ENCODE results near the gene HECTD2.

DNA sequence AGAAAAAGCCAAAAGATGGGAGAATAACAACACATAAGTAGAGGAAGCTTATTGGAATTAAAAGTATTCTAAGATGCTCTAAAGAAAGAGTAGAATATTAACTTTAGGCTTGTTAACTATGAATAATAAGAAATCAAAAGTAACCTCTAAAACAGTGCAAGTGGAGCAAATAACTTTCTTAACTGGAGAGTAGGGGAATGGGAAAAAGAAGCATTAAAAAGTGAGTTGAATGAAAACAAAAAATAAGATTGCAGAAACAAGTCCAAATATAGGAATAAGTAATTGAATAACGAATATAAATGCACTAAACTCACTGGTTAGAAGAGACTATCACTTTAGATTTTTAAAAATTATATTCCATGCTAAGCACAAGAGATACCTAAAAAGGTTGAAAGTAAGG, 63.9 kb downstream of the HECTD2 start:
- TF ChIP-seq, protein P1, sequence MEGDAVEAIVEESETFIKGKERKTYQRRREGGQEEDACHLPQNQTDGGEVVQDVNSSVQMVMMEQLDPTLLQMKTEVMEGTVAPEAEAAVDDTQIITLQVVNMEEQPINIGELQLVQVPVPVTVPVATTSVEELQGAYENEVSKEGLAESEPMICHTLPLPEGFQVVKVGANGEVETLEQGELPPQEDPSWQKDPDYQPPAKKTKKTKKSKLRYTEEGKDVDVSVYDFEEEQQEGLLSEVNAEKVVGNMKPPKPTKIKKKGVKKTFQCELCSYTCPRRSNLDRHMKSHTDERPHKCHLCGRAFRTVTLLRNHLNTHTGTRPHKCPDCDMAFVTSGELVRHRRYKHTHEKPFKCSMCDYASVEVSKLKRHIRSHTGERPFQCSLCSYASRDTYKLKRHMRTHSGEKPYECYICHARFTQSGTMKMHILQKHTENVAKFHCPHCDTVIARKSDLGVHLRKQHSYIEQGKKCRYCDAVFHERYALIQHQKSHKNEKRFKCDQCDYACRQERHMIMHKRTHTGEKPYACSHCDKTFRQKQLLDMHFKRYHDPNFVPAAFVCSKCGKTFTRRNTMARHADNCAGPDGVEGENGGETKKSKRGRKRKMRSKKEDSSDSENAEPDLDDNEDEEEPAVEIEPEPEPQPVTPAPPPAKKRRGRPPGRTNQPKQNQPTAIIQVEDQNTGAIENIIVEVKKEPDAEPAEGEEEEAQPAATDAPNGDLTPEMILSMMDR (IDR thresholded peaks at IDR 0.05) = no peak
- no peak for TF ChIP-seq EP300 (IDR thresholded peaks at IDR 0.05)
